Mucosa of descending colon (tissue), 3 donors: Measurements from ENCODE around the gene CPT1C. TPM values are rescaled to one million over a fixed set of nuclear protein-coding genes. Genes with fewer than 3 reads are reported as not detected.

Source experiments
- ATAC-seq: fragments of 200-7000 bp; cut with Tn5 transposase; one replicate; pipeline ENCODE4 v1.9.1; 2020; ENCODE audit warnings: mild to moderate bottlenecking, moderate library complexity
- DNase-seq, 3 donors: peaks; one replicate each; pipeline ENCODE4 v3.0.0-alpha.2; 2020
- H3K36me3 ChIP-seq: fragments of 200-600 bp; one replicate; pipeline ENCODE4 v1.8.0; 2021; ENCODE audit warnings: low read depth, mild to moderate bottlenecking
- H3K4me1 ChIP-seq: fragments of 200-600 bp; one replicate; pipeline ENCODE4 v1.8.0; 2021; ENCODE audit warnings: low read depth, mild to moderate bottlenecking
- H3K4me3 ChIP-seq: fragments of 200-600 bp; one replicate; pipeline ENCODE4 v1.8.0; 2021; ENCODE audit warnings: mild to moderate bottlenecking
- H3K9me3 ChIP-seq: fragments of 200-600 bp; one replicate; pipeline ENCODE4 v1.8.0; 2021; ENCODE audit warnings: mild to moderate bottlenecking
- intact Hi-C, 2 donors: fragments of 100-400 bp; cut with DNase I in 1 of 2; cut with micrococcal nuclease in 1 of 2; formaldehyde crosslinking; loops; one replicate each; pipeline versions ENCODE4 v1.11.0 to v1.11.1; 2022; cut with DNase I, micrococcal nuclease
- total RNA-seq, 3 donors: library from RNA; stranded (reverse); fragmentation: NEBNext Ultra II Directional in 2 of 3; extraction: Animal tissue kit (Norgen Biotek cat#: 25700) in 2 of 3; gene quantifications; one replicate each; pipeline versions ENCODE4 v1.2.1 to v1.2.4, GENCODE V29; 2021 to 2023
- TF ChIP-seq, protein P1 (sequence below): fragments of 200-600 bp; IDR thresholded peaks from one replicate; pipeline ENCODE4 v1.8.0; 2022; ENCODE audit warnings: antibody characterized with exemption, mild to moderate bottlenecking
- donor health status: DM: no; HTN: no; CAD: no; lungs with moderate emphysema.
- donor health status: DM: no; HTN: no; CAD: no.
- donor health status: DM: no; HTN: yes; CAD: no.

Gene CPT1C
- total RNA-seq, 3 donors from 2014 or later, result 1.9 to 7.6 (median 2.2) TPM

DNA sequence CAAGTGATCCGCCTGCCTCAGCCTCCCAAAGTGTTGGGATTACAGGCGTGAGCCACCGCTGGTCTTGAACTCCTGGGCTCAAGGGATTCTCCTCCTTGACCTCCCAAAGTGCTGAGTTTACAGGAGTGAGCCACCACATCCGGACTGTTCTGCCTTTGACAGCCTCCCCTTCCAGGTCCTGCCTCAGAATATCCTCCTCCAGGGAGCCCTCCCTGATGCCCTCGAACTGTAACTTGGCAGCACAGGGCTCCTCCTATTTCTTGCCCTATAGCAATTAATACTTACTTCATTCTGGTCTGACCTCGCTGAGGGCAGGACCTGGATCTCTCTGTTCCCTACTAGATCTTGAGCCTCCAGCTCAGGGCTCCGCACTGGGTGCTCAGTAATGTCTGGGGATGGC is 5.9 kb downstream of the CPT1C start:
- Histone ChIP-seq H3K4me3 (no peak overlapping the region), H3K9me3 (no peaks in the 10 kb centered on the region), H3K4me1 (no peaks in the 10 kb centered on the region), H3K36me3 (no peaks in the 10 kb centered on the region)
- DNase-seq (no peak), ATAC-seq (no peak)
- intact Hi-C loops, result no loop called here
- TF ChIP-seq, protein P1, sequence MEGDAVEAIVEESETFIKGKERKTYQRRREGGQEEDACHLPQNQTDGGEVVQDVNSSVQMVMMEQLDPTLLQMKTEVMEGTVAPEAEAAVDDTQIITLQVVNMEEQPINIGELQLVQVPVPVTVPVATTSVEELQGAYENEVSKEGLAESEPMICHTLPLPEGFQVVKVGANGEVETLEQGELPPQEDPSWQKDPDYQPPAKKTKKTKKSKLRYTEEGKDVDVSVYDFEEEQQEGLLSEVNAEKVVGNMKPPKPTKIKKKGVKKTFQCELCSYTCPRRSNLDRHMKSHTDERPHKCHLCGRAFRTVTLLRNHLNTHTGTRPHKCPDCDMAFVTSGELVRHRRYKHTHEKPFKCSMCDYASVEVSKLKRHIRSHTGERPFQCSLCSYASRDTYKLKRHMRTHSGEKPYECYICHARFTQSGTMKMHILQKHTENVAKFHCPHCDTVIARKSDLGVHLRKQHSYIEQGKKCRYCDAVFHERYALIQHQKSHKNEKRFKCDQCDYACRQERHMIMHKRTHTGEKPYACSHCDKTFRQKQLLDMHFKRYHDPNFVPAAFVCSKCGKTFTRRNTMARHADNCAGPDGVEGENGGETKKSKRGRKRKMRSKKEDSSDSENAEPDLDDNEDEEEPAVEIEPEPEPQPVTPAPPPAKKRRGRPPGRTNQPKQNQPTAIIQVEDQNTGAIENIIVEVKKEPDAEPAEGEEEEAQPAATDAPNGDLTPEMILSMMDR, result no peak

DNA sequence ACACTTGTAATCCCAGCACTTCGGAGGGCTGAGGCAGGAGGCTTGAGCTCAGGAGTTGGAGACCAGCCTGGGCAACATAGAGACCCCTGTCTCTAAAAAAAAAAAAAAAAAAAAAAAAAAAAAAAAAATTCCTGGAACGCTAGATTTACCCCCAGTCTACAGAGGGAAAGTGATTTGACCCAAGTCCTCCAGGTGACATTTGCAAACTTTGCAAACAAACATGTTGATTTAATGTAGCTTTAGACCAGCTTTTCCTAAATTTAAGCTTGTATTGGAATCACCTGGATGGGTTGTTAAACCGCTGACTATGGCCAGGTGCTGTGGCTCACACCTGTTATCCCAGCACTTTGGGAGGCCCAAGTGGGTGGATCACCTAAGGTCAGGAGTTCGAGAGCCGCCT is 8.4 kb downstream of the CPT1C start:
- DNase-seq, result no peak
- Histone ChIP-seq H3K4me1 (no peaks in the 10 kb centered on the region), H3K9me3 (no peaks in the 10 kb centered on the region), H3K4me3 (no peak overlapping the region), H3K36me3 (no peaks in the 10 kb centered on the region)
- intact Hi-C loops, result no loop called here
- TF ChIP-seq, protein P1, result no peak
- ATAC-seq, result no peak

DNA sequence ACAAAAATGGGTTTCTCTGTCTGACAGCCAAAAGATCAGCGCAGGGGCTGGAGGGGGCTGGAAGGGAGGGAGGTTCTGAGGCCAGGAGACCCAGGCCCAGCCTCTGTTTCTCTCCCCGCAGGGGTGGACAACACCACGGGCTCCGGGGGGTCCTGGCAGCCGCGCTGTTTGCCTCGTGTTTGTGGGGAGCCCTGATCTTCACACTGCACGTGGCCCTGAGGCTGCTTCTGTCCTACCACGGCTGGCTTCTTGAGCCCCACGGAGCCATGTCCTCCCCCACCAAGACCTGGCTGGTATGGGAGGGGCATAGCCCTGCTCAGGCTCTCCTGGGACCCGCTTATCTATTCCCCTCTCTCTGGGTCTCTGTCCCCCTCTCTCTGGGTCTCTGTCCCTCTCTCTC is 9.6 kb downstream of the CPT1C start:
- Histone ChIP-seq H3K4me3 (no peak overlapping the region), H3K4me1 (no peaks in the 10 kb centered on the region), H3K9me3 (no peaks in the 10 kb centered on the region), H3K36me3 (no peaks in the 10 kb centered on the region)
- DNase-seq (no peak), ATAC-seq (no peak)
- intact Hi-C loops, result no loop called here
- TF ChIP-seq, protein P1, result no peak

DNA sequence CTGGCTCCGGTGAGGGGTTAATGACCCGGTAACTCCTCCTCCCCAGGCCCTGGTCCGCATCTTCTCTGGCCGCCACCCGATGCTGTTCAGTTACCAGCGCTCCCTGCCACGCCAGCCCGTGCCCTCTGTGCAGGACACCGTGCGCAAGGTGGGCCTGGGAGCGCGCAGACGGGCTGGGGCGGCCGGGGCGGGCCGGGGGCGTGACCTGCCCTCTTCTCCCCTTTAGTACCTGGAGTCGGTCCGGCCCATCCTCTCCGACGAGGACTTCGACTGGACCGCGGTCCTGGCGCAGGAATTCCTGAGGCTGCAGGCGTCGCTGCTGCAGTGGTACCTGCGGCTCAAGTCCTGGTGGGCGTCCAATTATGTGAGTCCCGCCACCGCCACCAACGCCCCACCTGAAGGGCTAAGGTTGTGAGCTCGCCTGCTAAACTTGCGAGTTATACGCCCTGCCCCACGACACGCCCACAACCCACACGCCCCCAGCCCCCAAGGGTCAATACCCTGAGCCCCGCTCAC is 10.4 kb downstream of the CPT1C start:
- DNase-seq, result no peak
- Histone ChIP-seq H3K4me1 (no peaks in the 10 kb centered on the region), H3K9me3 (no peaks in the 10 kb centered on the region), H3K4me3 (no peak overlapping the region), H3K36me3 (no peaks in the 10 kb centered on the region)
- no peak for ATAC-seq
- intact Hi-C loops, result no loop called here
- TF ChIP-seq, protein P1, result no peak

DNA sequence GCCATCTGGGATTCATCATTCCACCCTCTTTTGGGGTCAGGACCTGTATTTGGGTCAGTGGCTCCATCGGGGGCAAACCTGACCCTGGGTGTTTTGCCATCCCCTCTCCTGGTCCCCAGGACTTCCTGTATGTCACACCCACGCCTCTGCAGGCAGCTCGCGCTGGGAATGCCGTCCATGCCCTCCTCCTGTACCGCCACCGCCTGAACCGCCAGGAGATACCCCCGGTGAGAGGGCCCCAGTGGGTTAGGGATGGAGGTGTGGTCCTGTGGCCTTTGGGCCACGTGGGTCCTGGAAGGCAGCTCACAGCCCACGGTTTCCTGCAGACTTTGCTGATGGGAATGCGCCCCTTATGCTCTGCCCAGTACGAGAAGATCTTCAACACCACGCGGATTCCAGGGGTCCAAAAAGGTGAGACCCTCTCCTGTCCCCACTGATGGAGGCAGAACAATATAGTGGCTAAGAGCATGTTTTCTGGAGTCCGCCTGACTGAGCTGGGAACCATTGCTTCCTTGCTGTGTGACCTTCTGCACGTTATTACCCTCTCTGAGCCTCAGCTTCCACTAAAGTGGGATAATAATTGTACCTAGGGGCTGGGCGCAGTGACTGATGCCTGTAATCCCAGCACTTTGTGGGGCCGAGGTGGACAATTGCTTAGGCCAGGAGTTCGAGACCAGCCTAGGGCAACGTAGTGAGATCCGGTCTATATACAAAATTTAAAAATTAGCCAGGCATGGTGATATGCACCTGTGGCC is 14.1 kb downstream of the CPT1C start:
- TF ChIP-seq, protein P1, result no peak
- intact Hi-C loops, result no loop called here
- H3K36me3 ChIP-seq, result no peaks in the 10 kb centered on the region

More for the DNA sequence above, 14.1 kb downstream of the CPT1C start:
- ATAC-seq (no peak), DNase-seq (no peak)
- Histone ChIP-seq H3K4me3 (no peak overlapping the region), H3K4me1 (no peaks in the 10 kb centered on the region), H3K9me3 (no peaks in the 10 kb centered on the region)
